ENCODE data around the gene GDF15.

Gene GDF15

DNA sequence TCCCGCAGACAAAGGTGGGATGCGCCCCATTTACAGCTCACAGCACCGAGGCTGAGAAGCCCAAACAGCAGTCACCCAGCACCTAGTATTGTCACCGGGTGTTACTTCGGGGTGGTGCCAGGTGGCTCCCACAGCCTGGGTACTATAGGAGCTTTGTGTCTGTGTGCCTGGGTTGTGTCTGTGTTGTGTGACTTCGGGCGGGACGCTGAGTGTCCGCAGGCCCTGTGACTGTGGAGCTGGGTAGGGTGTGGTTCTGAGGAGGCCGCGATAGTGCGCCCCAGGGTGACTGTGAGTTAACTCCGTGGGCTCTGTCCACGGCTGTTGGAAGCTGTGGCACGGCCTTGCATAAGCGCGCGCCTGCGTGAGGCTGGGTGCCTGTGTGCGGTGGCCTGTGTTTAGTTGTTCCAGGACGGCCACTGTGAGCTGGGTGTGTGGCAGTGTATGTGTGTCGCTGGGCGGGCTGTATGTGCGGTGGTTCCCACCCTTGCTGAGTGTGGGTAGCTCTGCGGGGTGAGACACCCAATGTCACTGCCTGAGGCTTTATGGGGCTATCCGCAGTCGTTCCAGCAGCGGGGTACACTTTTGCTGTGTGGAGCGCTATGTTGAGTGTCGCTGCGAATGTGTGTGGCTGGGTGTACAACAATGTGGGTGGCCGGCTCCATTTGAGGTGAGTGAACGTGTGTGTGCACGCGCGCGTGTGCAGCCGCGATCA is 32.7 kb downstream of the GDF15 start (continued):
- TF ChIP-seq, protein P1, sequence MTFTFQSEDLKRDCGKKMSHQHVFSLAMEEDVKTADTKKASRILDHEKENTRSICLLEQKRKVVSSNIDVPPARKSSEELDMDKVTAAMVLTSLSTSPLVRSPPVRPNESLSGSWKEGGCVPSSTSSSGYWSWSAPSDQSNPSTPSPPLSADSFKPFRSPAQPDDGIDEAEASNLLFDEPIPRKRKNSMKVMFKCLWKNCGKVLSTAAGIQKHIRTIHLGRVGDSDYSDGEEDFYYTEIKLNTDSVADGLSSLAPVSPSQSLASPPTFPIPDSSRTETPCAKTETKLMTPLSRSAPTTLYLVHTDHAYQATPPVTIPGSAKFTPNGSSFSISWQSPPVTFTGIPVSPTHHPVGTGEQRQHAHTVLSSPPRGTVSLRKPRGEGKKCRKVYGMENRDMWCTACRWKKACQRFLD (tag by site-specific recombination; IDR thresholded peaks at IDR 0.05): no peak
- TF ChIP-seq MEIS1 (CRISPR knock-in tag; IDR thresholded peaks at IDR 0.05; ENCODE audit: borderline replicate concordance): no peak
- TF ChIP-seq ZNF2 (tag by site-specific recombination; IDR thresholded peaks at IDR 0.05): peak; percentile 83
- no peak for TF ChIP-seq ZBTB1 (tag by site-specific recombination; IDR thresholded peaks at IDR 0.05)
- peak; percentile 52; the same call in 1 of the 2 replicates for TF ChIP-seq ZEB2 (tag by site-specific recombination; IDR thresholded peaks at IDR 0.05)
- peak; percentile 85; the same call in 1 of the 2 replicates for TF ChIP-seq ZNF777 (tag by site-specific recombination; IDR thresholded peaks at IDR 0.05; ENCODE audit: borderline replicate concordance)
- TF ChIP-seq FEZF1 (tag by site-specific recombination; IDR thresholded peaks at IDR 0.05): no peak
- TF ChIP-seq, protein P2, sequence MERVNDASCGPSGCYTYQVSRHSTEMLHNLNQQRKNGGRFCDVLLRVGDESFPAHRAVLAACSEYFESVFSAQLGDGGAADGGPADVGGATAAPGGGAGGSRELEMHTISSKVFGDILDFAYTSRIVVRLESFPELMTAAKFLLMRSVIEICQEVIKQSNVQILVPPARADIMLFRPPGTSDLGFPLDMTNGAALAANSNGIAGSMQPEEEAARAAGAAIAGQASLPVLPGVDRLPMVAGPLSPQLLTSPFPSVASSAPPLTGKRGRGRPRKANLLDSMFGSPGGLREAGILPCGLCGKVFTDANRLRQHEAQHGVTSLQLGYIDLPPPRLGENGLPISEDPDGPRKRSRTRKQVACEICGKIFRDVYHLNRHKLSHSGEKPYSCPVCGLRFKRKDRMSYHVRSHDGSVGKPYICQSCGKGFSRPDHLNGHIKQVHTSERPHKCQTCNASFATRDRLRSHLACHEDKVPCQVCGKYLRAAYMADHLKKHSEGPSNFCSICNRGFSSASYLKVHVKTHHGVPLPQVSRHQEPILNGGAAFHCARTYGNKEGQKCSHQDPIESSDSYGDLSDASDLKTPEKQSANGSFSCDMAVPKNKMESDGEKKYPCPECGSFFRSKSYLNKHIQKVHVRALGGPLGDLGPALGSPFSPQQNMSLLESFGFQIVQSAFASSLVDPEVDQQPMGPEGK (tag by site-specific recombination; IDR thresholded peaks at IDR 0.05): peak; percentile 76
- TF ChIP-seq ZBTB20 (tag by site-specific recombination; IDR thresholded peaks at IDR 0.05): peak; percentile 13; the same call in 1 of the 2 replicates
- TF ChIP-seq, protein P3, sequence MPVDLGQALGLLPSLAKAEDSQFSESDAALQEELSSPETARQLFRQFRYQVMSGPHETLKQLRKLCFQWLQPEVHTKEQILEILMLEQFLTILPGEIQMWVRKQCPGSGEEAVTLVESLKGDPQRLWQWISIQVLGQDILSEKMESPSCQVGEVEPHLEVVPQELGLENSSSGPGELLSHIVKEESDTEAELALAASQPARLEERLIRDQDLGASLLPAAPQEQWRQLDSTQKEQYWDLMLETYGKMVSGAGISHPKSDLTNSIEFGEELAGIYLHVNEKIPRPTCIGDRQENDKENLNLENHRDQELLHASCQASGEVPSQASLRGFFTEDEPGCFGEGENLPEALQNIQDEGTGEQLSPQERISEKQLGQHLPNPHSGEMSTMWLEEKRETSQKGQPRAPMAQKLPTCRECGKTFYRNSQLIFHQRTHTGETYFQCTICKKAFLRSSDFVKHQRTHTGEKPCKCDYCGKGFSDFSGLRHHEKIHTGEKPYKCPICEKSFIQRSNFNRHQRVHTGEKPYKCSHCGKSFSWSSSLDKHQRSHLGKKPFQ (tag by site-specific recombination; IDR thresholded peaks at IDR 0.05): no peak
- TF ChIP-seq, protein P4, sequence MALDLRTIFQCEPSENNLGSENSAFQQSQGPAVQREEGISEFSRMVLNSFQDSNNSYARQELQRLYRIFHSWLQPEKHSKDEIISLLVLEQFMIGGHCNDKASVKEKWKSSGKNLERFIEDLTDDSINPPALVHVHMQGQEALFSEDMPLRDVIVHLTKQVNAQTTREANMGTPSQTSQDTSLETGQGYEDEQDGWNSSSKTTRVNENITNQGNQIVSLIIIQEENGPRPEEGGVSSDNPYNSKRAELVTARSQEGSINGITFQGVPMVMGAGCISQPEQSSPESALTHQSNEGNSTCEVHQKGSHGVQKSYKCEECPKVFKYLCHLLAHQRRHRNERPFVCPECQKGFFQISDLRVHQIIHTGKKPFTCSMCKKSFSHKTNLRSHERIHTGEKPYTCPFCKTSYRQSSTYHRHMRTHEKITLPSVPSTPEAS (tag by site-specific recombination; IDR thresholded peaks at IDR 0.05): peak; percentile 88
- no peak for TF ChIP-seq ZNF223 (tag by site-specific recombination; IDR thresholded peaks at IDR 0.05)
- TF ChIP-seq ZNF211 (tag by site-specific recombination; IDR thresholded peaks at IDR 0.05; ENCODE audit: low read depth): no peak
- TF ChIP-seq ZBTB21 (tag by site-specific recombination; IDR thresholded peaks at IDR 0.05): 0 out of 2 replicates have a peak, but pooled peaks have one; percentile 7
- TF ChIP-seq, protein P5, sequence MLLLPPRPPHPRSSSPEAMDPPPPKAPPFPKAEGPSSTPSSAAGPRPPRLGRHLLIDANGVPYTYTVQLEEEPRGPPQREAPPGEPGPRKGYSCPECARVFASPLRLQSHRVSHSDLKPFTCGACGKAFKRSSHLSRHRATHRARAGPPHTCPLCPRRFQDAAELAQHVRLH (tag by site-specific recombination; IDR thresholded peaks at IDR 0.05): 0 out of 2 replicates have a peak, but pooled peaks have one; percentile 20
- no peak for TF ChIP-seq ZNF571 (tag by site-specific recombination; IDR thresholded peaks at IDR 0.05)
- no peak for TF ChIP-seq ZNF324 (tag by site-specific recombination; IDR thresholded peaks at IDR 0.05)
- TF ChIP-seq ZNF239 (tag by site-specific recombination; IDR thresholded peaks at IDR 0.05): no peak
- no peak for TF ChIP-seq ZNF521 (tag by site-specific recombination; IDR thresholded peaks at IDR 0.05)
- TF ChIP-seq, protein P6, sequence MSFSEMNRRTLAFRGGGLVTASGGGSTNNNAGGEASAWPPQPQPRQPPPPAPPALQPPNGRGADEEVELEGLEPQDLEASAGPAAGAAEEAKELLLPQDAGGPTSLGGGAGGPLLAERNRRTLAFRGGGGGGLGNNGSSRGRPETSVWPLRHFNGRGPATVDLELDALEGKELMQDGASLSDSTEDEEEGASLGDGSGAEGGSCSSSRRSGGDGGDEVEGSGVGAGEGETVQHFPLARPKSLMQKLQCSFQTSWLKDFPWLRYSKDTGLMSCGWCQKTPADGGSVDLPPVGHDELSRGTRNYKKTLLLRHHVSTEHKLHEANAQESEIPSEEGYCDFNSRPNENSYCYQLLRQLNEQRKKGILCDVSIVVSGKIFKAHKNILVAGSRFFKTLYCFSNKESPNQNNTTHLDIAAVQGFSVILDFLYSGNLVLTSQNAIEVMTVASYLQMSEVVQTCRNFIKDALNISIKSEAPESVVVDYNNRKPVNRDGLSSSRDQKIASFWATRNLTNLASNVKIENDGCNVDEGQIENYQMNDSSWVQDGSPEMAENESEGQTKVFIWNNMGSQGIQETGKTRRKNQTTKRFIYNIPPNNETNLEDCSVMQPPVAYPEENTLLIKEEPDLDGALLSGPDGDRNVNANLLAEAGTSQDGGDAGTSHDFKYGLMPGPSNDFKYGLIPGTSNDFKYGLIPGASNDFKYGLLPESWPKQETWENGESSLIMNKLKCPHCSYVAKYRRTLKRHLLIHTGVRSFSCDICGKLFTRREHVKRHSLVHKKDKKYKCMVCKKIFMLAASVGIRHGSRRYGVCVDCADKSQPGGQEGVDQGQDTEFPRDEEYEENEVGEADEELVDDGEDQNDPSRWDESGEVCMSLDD (tag by site-specific recombination; IDR thresholded peaks at IDR 0.05): peak; percentile 80
- peak; percentile 16; the same call in 1 of the 2 replicates for TF ChIP-seq ZXDB (tag by site-specific recombination; IDR thresholded peaks at IDR 0.05)
- TF ChIP-seq, protein P7, sequence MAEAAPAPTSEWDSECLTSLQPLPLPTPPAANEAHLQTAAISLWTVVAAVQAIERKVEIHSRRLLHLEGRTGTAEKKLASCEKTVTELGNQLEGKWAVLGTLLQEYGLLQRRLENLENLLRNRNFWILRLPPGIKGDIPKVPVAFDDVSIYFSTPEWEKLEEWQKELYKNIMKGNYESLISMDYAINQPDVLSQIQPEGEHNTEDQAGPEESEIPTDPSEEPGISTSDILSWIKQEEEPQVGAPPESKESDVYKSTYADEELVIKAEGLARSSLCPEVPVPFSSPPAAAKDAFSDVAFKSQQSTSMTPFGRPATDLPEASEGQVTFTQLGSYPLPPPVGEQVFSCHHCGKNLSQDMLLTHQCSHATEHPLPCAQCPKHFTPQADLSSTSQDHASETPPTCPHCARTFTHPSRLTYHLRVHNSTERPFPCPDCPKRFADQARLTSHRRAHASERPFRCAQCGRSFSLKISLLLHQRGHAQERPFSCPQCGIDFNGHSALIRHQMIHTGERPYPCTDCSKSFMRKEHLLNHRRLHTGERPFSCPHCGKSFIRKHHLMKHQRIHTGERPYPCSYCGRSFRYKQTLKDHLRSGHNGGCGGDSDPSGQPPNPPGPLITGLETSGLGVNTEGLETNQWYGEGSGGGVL (tag by site-specific recombination; IDR thresholded peaks at IDR 0.05): no peak
- TF ChIP-seq ZNF335 (tag by site-specific recombination; conservative IDR thresholded peaks at IDR 0.05): peak; percentile 83
- peak; percentile 95 for TF ChIP-seq ZIC2 (tag by site-specific recombination; IDR thresholded peaks at IDR 0.05)
- TF ChIP-seq SP7 (tag by site-specific recombination; IDR thresholded peaks at IDR 0.05): peak; percentile 72
- TF ChIP-seq ZFHX2 (tag by site-specific recombination; conservative IDR thresholded peaks at IDR 0.05): peak; percentile 62
- 0 out of 2 replicates have a peak, but pooled peaks have one; percentile 61 for TF ChIP-seq ZNF391 (tag by site-specific recombination; IDR thresholded peaks at IDR 0.05; ENCODE audit: borderline replicate concordance, low read depth)
- TF ChIP-seq TRIM28 (IDR thresholded peaks at IDR 0.05; ENCODE audit: borderline replicate concordance, low read length): peak; percentile 37; the same call in 1 of the 2 replicates
- no peak for TF ChIP-seq HOXA7 (CRISPR knock-in tag; IDR thresholded peaks at IDR 0.05; ENCODE audit: borderline replicate concordance)
